GM12878 (cell line): Measurements from ENCODE around the gene EFHC1. TPM values are rescaled to one million over a fixed set of nuclear protein-coding genes. Genes with fewer than 3 reads are reported as not detected.

Experiments used
- ATAC-seq: fragments of 200-7000 bp; cut with Tn5 transposase; 3 replicates; pipeline ENCODE4 v1.9.1; 2020; ENCODE audit warnings: mild to moderate bottlenecking, moderate library complexity
- BruUV-seq: library from RNA; stranded (reverse); fragments of 400-500 nt; replicated peaks from 2 replicates; lab custom pipeline; 2021; lab: Mats Ljungman, UMichigan
- CTCF ChIA-PET: fragments of 300-600 bp; sonication (Branson Sonifier 250); formaldehyde crosslinking; extraction: SDS; loops from one replicate; lab custom pipeline; 2021; ENCODE audit warnings: inconsistent platforms; lab: Yijun Ruan, JAX
- POLR2A ChIA-PET: fragments of 350-600 bp; formaldehyde crosslinking; extraction: SDS; loops from one replicate; lab custom pipeline; 2021; ENCODE audit warnings: inconsistent platforms; lab: Charles Lee
- RAD21 ChIA-PET: fragments of 300-600 bp; sonication (Branson Sonifier 250); formaldehyde crosslinking; loops from one replicate; lab custom pipeline; 2023; ENCODE audit warnings: antibody characterized with exemption; ENCODE audit not compliant: unreplicated experiment; lab: Charles Lee
- SMC1A ChIA-PET: fragments of 300-600 bp; sonication (Branson Sonifier 250); formaldehyde crosslinking; loops from one replicate; lab custom pipeline; 2023; ENCODE audit not compliant: unreplicated experiment, uncharacterized antibody; lab: Charles Lee
- DNase-seq: peaks from one replicate; pipeline ENCODE4 v3.0.0-alpha.2; 2011; ENCODE audit warnings: low read depth, low spot score
- FAIRE-seq: peaks from 3 replicates; lab custom pipeline; 2011; peaks lifted over from hg19 to GRCh38; lab: Jason Lieb, UNC
- H2AFZ ChIP-seq: 2 replicates; pipeline ENCODE4 v1.6.0; 2011; ENCODE audit warnings: low read depth, low read length, control low read depth; ENCODE audit not compliant: control insufficient read depth
- H3K27ac ChIP-seq: 2 replicates; pipeline ENCODE4 v1.5.1; 2011; ENCODE audit warnings: control low read depth; ENCODE audit not compliant: control insufficient read depth, insufficient read depth
- H3K27me3 ChIP-seq, 2 experiments: replicated peaks in 1 of 2; 2 replicates each; pipeline versions ENCODE4 v1.6.0 to v1.6.1; 2011; ENCODE audit warnings: low read length in 1 of 2; ENCODE audit not compliant: control insufficient read depth in 2 of 2, insufficient read depth in 2 of 2
- H3K36me3 ChIP-seq, 2 experiments: 2 replicates each; pipeline ENCODE4 v1.5.1; 2011; ENCODE audit warnings: low read length in 1 of 2; ENCODE audit not compliant: control insufficient read depth in 2 of 2, insufficient read depth in 2 of 2
- H3K4me1 ChIP-seq: 2 replicates; pipeline ENCODE4 v1.6.1; 2011; ENCODE audit warnings: mild to moderate bottlenecking, low read length, moderate library complexity, mixed read lengths; ENCODE audit not compliant: control insufficient read depth, insufficient read depth
- H3K4me2 ChIP-seq: 2 replicates; pipeline ENCODE4 v1.6.0; 2011; ENCODE audit warnings: control low read depth; ENCODE audit not compliant: control insufficient read depth, insufficient read depth
- H3K4me3 ChIP-seq: fragments of 200-600 bp; sonication (generic); 2 replicates; pipeline ENCODE4 v1.5.1; 2016
- H3K79me2 ChIP-seq: 2 replicates; pipeline ENCODE4 v1.6.0; 2011; ENCODE audit warnings: low read length; ENCODE audit not compliant: control insufficient read depth, insufficient read depth
- H3K9ac ChIP-seq: 2 replicates; pipeline ENCODE4 v1.8.0; 2011; ENCODE audit warnings: low read length, control low read depth, mixed read lengths; ENCODE audit not compliant: control insufficient read depth, insufficient read depth
- H3K9me3 ChIP-seq: replicated peaks from 3 replicates; pipeline ENCODE4 v1.5.1; 2011; ENCODE audit warnings: mild to moderate bottlenecking, low read length; ENCODE audit not compliant: control insufficient read depth, insufficient read depth
- H4K20me1 ChIP-seq: 2 replicates; pipeline ENCODE4 v1.6.0; 2011; ENCODE audit not compliant: control insufficient read depth, insufficient read depth
- CTCF ChIP-seq, 3 experiments: IDR thresholded peaks in 2 of 3; conservative IDR thresholded peaks in 1 of 3; 2 replicates each; pipeline ENCODE4 v1.5.1; 2011; ENCODE audit warnings: low read depth in 3 of 3, low read length in 3 of 3, mild to moderate bottlenecking in 3 of 3, control low read depth in 2 of 3, moderate library complexity in 2 of 3, inconsistent platforms in 1 of 3, mixed read lengths in 1 of 3; ENCODE audit not compliant: control insufficient read depth in 2 of 3, insufficient read depth in 1 of 3; ENCODE audit errors: extremely low read depth in 1 of 3
- RAD21 ChIP-seq: IDR thresholded peaks from 2 replicates; pipeline ENCODE4 v1.6.1; 2011; ENCODE audit warnings: mild to moderate bottlenecking, low read depth, low read length, moderate library complexity; ENCODE audit not compliant: insufficient read depth
- SMC3 ChIP-seq: IDR thresholded peaks from 2 replicates; pipeline ENCODE4 v1.6.1; 2011; ENCODE audit warnings: low read length, improper control_type of control experiment, borderline replicate concordance
- YY1 ChIP-seq: IDR thresholded peaks from 2 replicates; pipeline ENCODE4 v1.6.1; 2011; ENCODE audit warnings: low read depth, mild to moderate bottlenecking, low read length
- WGBS: methylation state at CpG from one replicate; pipeline ENCODE4 v1.1.6; 2016; ENCODE audit warnings: low lambda C conversion rate; ENCODE audit not compliant: insufficient replicate concordance, insufficient coverage; ENCODE audit errors: missing lambda C conversion rate; 5-methylcytosine and 5-hydroxymethylcytosine counted together
- in situ Hi-C: fragments of 300-500 bp; cut with MboI; formaldehyde crosslinking; loops from 9 replicates; pipeline ENCODE4 v1.14.3; 2018; ENCODE audit warnings: mixed read lengths
- intact Hi-C: fragments of 100-400 bp; cut with micrococcal nuclease; formaldehyde crosslinking; loops from one replicate; pipeline ENCODE4 v1.14.2; 2022; ENCODE audit not compliant: unreplicated experiment
- polyA plus RNA-seq, 11 experiments: library from polyadenylated mRNA; depleted of rRNA in 4 of 11; unstranded in 6 of 11; stranded (reverse) in 5 of 11; fragments of >200 nt; fragmentation: Nextera tagmentation in 4 of 11; fragmentation: Illumina TruSeq in 1 of 11; extraction: Ambion mirVana in 4 of 11; extraction: Trizol in 1 of 11; gene quantifications; 1 replicate in 1 of 11; 2 replicates in 10 of 11; pipeline versions ENCODE4 v1.2.1 to v1.2.3, GENCODE V29; 2011 to 2016; ENCODE audit warnings: inconsistent platforms in 2 of 11, missing spikeins in 2 of 11, low read depth in 1 of 11
- total RNA-seq, 4 experiments: library from RNA; depleted of rRNA in 3 of 4; stranded (reverse); fragments of >200 nt in 3 of 4; fragmentation: Illumina TruSeq in 1 of 4; extraction: Trizol in 1 of 4; gene quantifications; 2 replicates each; pipeline versions ENCODE4 v1.2.1 to v1.2.3, GENCODE V29; 2013 to 2021

The EFHC1 gene
- total and polyA plus RNA-seq, 10 of the 15 experiments (the other 5 are each of a cell fraction or from before 2014, with no cell fraction given): 5.5 to 14.5 (median 8.8) TPM

- Histone ChIP-seq H4K20me1 (no peaks in the 10 kb centered on the region; the same call in 1 of the 2 replicates), H3K4me1 (no peaks in the 10 kb centered on the region; the same call in 1 of the 2 replicates), H3K79me2 (no peaks in the 10 kb centered on the region), H3K27me3 (no peaks in the 10 kb centered on the region), H3K27ac (no peak overlapping the region), H3K9me3 (no peaks in the 10 kb centered on the region), H3K4me3 (no peak overlapping the region), H2AFZ (no peak overlapping the region), H3K36me3 (peaks cover 6 to 15% of the 10 kb centered on the region in 2 experiments; a peak in 3 of 4 replicates), H3K4me2 (no peak overlapping the region), H3K9ac (no peak overlapping the region)
- ATAC-seq: peak; percentile 63
- no peak for FAIRE-seq
- intact Hi-C loops (no loop called here), in situ Hi-C loops (no loop called here)
- ChIA-PET CTCF (interaction anchor here (0.7 to 1.8 kb wide), 7 partner anchors 30 to 198 kb away, joined by 3 to 21 read pairs (median 4); partner anchors contain the start of gene EFHC1), POLR2A (no interaction called here), RAD21 (interaction anchor here (0.6 to 1.8 kb wide), 4 partner anchors 86 to 90 kb away, joined by 3 to 11 read pairs (median 6); partner anchors contain the start of gene EFHC1), SMC1A (interaction anchor here (1.0 to 1.7 kb wide), 5 partner anchors 11 to 89 kb away, joined by 3 to 5 read pairs (median 3); no protein-coding TSS in a partner anchor)
- peak; percentile 64 for TF ChIP-seq RAD21
- no peak for TF ChIP-seq YY1
- TF ChIP-seq SMC3: peak; percentile 50
- peak; percentile 23 to 34 (median 29); a peak in 4 of 6 replicates for TF ChIP-seq CTCF (IDR thresholded peaks at IDR 0.05 in 2 of 3, conservative IDR thresholded peaks at IDR 0.05 in 1 of 3; ENCODE audit: control insufficient read depth in 2 of 3, extremely low read depth in 1 of 3, insufficient read depth in 1 of 3, low read depth in 3 of 3, low read length in 3 of 3)
- DNase-seq: no peak
- BruUV-seq: no TSS peak
- 89% methylated on average over 16 of the region's 16 CpGs for WGBS
These were observed 85.7 kb downstream of the EFHC1 start for GRCh38 chr6:52505726-52506409.
